ENCODE measurements around the gene ZFYVE9. TPM values are rescaled to one million over a fixed set of nuclear protein-coding genes. Genes with fewer than 3 reads are reported as not detected.

ZFYVE9 gene
- total and polyA plus RNA-seq, 9 of the 15 experiments (the other 6 are each of a cell fraction or from before 2014, with no cell fraction given): 0.52 to 14.4 (median 8.9) TPM

- no peak for TF ChIP-seq ZNF592 (IDR thresholded peaks at IDR 0.05)
- TF ChIP-seq TRIM28 (IDR thresholded peaks at IDR 0.05): no peak
- no peak for TF ChIP-seq GABPB2 (CRISPR knock-in tag; conservative IDR thresholded peaks at IDR 0.05)
- TF ChIP-seq ARNT (IDR thresholded peaks at IDR 0.05): no peak
- TF ChIP-seq ELF2 (CRISPR knock-in tag; IDR thresholded peaks at IDR 0.05): no peak
- no peak for TF ChIP-seq NUFIP1 (IDR thresholded peaks at IDR 0.05; ENCODE audit: partially characterized antibody)
- no peak for TF ChIP-seq HMGN3 (IDR thresholded peaks at IDR 0.05; ENCODE audit: borderline replicate concordance, extremely low read depth, insufficient read length, low read depth, low read length)
- peak; percentile 20; the same call in 1 of the 2 replicates for TF ChIP-seq HDAC2 (IDR thresholded peaks at IDR 0.05)
- TF ChIP-seq CHD4 (IDR thresholded peaks at IDR 0.05; ENCODE audit: insufficient read depth, insufficient replicate concordance, low read depth, low read length, poor library complexity, severe bottlenecking): no peak
- no peak for TF ChIP-seq RERE (CRISPR knock-in tag; IDR thresholded peaks at IDR 0.05; ENCODE audit: borderline replicate concordance)
- no peak; the same call in 1 of the 2 replicates for TF ChIP-seq VEZF1 (CRISPR knock-in tag; IDR thresholded peaks at IDR 0.05)
- TF ChIP-seq DNMT1 (IDR thresholded peaks at IDR 0.05): no peak
- no peak for TF ChIP-seq POLR2A (conservative IDR thresholded peaks at IDR 0.05)
- TF ChIP-seq ZHX1 (conservative IDR thresholded peaks at IDR 0.05; ENCODE audit: low read length): no peak
These were observed 62.2 kb downstream of the ZFYVE9 start (continued) for GRCh38 chr1:52203935-52204625.

All from K562 (cell line).